HG03469 (cell line): ENCODE measurements around the gene PRCC.
A peak's percentile ranks its signal among the peaks of the same experiment; 100 is the strongest.

ENCODE experiments used
- ATAC-seq: cut with Tn5 transposase; IDR thresholded peaks from one replicate; pipeline ENCODE4 v1.9.1; 2021; ENCODE audit warnings: mild to moderate bottlenecking, moderate library complexity, moderate number of reproducible peaks; ENCODE audit not compliant: unreplicated experiment

The PRCC gene

DNA sequence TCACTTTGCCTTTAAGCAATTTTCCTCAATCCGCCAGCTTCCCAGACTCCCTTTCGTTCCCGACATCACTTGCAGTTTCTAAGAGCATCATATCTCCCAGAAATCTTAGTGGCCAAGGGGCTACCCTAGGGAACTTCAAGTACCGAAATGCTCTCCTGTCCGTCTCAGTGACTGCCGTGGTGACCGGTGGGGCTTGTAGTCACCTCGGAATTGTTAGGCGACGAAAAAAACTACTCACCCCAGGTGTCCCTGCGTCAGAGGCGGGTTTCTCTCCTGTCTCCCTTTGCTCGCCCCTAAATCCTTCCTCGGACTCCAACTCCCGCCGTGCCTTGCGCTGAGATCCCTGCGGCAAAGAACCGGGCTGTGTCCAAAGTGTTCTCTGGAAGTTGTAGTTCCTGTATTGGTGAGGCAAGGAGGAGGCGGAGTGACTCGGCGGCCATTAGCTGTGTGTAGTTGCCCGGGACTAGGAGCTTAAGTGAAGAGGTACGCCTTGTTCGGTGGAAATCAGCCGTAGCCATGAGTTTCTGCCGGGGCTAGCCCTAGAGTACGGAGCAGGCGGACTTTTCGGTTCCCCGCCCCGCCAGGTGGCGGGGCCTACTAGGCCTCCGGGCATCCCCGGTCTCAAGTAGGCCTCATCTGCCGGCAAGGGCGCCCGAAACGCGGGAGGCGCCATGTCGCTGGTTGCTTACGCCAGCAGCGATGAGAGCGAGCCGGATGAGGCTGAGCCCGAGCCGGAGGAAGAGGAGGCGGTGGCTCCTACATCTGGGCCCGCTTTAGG, at the start of gene PRCC:
TSS of gene PRCC (plus strand) at position 435 of the 778 bp plus-strand sequence. CDS start at position 672, 237 bp downstream.
- peak; percentile 82 for ATAC-seq

GRCh38 chr1:156721131-156721530, 46.2 kb upstream of the PRCC start:
- no peak for ATAC-seq

DNA sequence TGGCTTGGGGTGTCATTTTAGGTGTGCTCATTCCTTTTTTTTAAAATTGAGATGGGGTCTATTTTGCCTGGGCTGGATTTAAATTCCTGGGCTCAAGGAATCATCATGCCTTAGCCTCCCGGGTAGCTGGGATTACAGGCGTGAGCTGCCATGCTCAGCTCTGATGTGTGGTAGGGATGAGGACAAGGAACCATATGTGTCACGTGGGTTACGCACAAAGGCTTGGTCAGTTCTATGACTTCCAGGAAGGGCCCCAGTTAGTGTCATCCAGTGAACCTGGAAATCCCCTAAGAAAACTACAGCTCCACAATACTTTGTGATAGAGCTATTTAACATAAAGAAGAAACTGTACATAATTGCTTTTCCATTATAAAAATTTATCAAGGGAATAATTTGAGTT, 45.8 kb upstream of the PRCC start:
- no peak for ATAC-seq

DNA sequence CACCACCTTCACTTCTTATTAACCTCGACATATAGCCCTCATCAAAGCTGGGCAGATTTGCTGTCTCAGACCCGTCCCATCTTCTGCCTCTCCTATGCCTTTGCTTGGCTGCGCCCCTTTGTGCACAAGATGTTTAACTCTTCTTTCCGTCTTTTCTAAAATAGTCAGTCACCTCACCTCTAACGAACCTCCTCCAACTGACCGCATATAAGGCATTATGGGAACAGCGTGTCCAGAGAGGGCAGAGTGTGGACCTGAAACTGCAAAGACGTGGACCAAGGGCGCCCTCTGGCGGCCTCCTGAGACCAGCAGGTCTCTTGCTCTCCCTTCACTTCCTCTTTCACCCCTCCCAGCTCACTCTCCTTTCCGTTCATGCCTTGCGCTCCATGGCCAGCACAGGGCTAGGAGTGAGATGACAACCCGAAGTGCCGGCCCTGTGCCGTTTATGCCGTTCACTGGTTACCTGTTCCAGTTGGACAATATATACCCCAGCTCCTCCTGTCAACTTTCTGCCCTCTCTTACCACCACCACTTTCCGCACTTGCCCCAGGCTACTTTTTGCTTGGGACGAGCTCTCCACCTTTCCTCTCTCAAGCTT, 41.6 kb upstream of the PRCC start:
- no peak for ATAC-seq

DNA sequence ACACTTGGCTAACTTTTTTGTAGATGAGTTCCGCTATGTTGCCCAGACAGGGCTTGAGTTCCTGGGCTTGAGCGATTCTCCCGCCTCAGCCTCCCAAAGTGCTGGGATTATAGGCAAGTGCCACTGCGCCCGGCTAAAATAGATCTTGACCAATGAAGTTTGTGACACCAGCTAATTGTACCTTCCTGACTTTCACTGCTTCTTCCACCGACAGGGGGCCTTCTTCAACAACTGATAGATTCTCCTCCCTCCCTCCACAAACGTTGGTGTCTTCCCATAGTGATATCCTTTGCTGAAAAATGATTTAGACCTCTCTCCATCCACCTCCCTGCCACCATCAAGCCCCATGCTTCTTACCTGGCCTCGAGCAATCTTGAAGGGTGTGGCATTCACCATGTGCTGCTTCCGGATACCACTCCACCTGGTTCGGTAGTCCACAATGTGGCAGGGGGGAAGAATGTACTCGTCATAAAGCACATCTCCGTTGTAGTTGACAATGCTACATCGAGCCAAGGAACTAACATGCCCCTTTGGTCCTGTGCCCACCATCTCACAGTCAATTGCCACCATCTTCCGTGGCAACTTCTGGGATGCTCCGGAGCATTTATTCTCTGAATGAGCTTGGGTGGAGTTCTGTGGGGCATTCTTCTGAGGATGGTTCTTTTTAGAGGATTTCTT, 40.6 kb upstream of the PRCC start:
- no peak for ATAC-seq

DNA sequence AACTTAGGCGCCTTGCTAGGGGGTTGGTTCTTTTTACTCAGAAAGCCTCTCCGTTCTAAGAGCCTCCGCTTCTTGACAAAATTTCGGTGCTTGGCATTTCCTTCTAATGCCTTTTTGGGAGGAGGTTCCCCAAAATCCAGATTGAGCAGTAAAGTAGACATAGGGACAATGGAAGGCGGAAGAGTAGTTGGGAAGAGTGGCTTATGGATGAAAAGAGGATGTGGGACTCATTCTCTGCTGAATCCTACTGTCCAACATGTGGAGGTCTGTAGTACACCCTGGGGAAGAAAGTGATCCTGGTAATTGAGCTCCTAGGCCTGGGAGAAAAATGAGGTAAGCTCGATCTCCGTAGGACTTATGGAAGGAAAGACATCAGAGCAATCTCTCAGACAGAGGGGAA, 39.8 kb upstream of the PRCC start:
- ATAC-seq: no peak

GRCh38 chr1:156727926-156728598, 39.3 kb upstream of the PRCC start, which contains the start of gene METTL25B:
METTL25B (plus strand) TSS chr1:156728469; CDS start chr1:156729105, 636 bp downstream.
- peak; percentile 29 for ATAC-seq

- peak; percentile 79 for ATAC-seq
Measured at GRCh38 chr1:156728599-156729462, 38.5 kb upstream of the PRCC start, which contains the start of gene ISG20L2. ISG20L2 (minus strand) TSS chr1:156728766; CDS start chr1:156727652, 1,114 bp downstream.

DNA sequence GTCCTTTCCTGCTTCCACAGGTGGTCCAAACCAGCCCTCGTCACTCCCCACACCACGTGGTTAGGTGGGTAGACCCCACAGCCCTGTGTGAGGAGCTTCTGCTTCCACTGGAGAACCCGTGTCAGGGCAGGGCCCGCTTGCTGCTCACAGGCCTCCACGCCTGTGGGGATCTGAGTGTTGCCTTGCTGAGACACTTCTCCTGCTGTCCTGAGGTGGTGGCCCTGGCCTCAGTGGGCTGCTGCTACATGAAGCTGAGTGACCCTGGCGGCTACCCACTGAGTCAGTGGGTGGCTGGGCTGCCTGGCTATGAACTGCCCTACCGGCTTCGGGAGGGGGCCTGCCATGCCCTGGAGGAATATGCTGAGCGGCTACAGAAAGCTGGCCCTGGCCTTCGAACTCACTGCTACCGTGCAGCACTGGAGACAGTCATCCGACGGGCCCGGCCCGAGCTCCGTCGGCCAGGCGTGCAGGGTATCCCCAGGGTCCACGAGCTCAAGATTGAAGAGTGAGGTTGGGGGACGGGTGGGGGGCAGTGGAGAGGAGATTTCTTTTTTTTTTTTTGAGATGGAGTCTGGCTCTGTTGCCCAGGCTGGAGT, 33.2 kb upstream of the PRCC start:
- ATAC-seq: no peak

GRCh38 chr1:156738407-156738806, 28.9 kb upstream of the PRCC start:
- no peak for ATAC-seq

DNA sequence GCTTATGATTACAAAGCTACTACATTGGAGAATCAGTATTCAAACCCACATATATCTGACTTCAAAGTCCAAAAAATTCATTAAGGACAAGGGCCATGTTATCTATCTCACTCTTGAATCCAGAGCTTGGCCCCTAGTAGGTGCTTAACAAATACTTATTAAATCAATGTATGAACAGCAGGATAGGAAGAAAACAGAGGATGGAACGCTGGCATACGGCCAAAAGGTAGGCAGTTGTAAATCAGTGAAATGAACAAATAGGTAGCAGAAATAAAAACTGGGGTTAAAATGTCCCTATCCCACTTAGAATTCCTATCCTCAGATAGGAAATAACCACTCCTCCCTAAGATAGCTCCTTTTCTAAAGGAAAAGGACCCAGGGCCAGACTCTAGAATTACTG, 28.4 kb upstream of the PRCC start:
- ATAC-seq: no peak

- no peak for ATAC-seq
Measured at GRCh38 chr1:156740237-156740740, 27.0 kb upstream of the PRCC start.

DNA sequence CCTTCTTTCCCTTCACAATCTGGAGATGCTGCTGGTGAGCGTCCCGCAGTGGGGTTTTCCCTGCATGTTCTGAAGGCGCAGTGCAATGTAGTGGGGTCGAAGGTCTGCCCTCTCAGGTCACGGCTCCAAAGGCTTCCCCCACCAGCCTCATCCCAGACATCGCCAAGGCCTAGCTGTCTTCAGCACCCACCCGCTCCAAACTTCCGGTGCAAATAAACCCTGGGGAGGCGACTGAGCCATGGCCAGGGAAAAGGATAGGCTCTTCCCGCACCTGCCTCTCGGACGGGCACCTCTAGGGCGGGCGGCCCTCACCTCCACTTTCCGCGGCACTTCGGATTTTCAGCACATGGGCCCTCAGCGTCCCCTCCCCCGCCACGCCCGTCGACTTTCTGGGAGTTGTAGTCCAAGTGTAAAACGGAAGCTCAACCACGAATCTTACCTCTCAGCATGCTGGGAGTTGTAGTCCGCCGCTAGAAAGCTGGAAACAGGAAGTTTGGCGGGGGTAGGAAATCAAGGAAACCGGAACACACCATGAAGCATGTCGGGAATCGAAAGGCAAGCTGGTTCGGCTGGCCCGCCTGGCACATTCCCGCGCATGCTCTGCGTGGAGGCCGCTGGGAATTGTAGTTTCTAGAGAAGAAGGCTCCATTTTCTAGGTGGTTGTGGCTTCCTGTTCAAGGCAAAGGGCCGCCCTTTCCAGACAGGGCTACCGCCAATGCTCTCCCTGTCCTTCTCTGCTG, 26.4 kb upstream of the PRCC start, which contains the start of gene MRPL24:
TSS of gene MRPL24 (minus strand) at position 348 of the 740 bp plus-strand sequence. CDS start 2,384 bp downstream, outside the sequence.
- peak; percentile 73 for ATAC-seq

GRCh38 chr1:156741481-156741983, 25.8 kb upstream of the PRCC start:
- no peak for ATAC-seq

- ATAC-seq: no peak
Measured at GRCh38 chr1:156742017-156742416, 25.3 kb upstream of the PRCC start.

DNA sequence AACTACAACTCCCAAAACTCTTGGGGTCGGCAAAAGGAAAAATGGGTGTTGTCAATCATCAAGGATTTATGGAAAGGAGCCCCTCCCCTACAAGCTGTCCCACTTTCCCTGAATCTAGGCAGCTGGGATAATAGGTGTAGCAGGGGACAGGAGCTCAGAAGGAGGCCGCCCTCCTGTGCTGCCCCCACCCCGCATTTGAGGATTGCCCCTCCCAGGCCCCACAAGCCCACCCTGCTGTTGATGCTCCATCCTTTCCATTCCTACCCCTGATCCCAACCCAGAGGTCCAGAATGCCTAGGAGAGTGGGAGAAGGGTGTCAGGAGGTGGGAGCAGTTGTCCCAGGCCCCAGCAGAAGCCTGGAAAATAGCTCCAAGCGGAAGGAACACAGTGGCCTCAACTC, 24.5 kb upstream of the PRCC start:
- no peak for ATAC-seq

- ATAC-seq: no peak
Measured at GRCh38 chr1:156743367-156744302, 23.7 kb upstream of the PRCC start.
